Measurements from ENCODE around the gene CCDC61. TPM values are rescaled to one million over a fixed set of nuclear protein-coding genes. Genes with fewer than 3 reads are reported as not detected.

Gene CCDC61
- total RNA-seq, 3 donors from 2014 or later: 16.5 to 25.0 (median 17.6) TPM

GRCh38 chr19:45975306-45976070 is 19.8 kb upstream of the CCDC61 start:
- ATAC-seq: no peak

GRCh38 chr19:45976178-45976577 is 19.1 kb upstream of the CCDC61 start:
- peaks cover 2% of the 10 kb centered on the region for H3K4me1 ChIP-seq (ENCODE audit: low read depth)
- TF ChIP-seq CTCF (IDR thresholded peaks at IDR 0.05): no peak
- no peak overlapping the region for H3K4me3 ChIP-seq
- ATAC-seq (no peak), DNase-seq (no peak)
- H3K9me3 ChIP-seq: no peaks in the 10 kb centered on the region
- intact Hi-C loops (cut with DNase I, micrococcal nuclease): no loop called here
- no peaks in the 10 kb centered on the region for H3K36me3 ChIP-seq (ENCODE audit: low read depth)

More at GRCh38 chr19:45975306-45976070, 19.8 kb upstream of the CCDC61 start:
- TF ChIP-seq CTCF (IDR thresholded peaks at IDR 0.05): no peak
- Histone ChIP-seq H3K4me1 (ENCODE audit: low read depth) (peaks cover 2% of the 10 kb centered on the region), H3K4me3 (no peak overlapping the region), H3K36me3 (ENCODE audit: low read depth) (no peaks in the 10 kb centered on the region), H3K9me3 (no peaks in the 10 kb centered on the region)
- intact Hi-C loops (cut with DNase I, micrococcal nuclease): no loop called here
- DNase-seq: no peak

- Histone ChIP-seq H3K36me3 (ENCODE audit: low read depth) (no peaks in the 10 kb centered on the region), H3K9me3 (no peaks in the 10 kb centered on the region), H3K4me1 (ENCODE audit: low read depth) (no peaks in the 10 kb centered on the region), H3K4me3 (no peak overlapping the region)
- no peak for DNase-seq
- ATAC-seq: no peak
- intact Hi-C loops (cut with DNase I, micrococcal nuclease): no loop called here
- TF ChIP-seq CTCF (IDR thresholded peaks at IDR 0.05): no peak
Measured at GRCh38 chr19:45978156-45978555, 17.1 kb upstream of the CCDC61 start.

- intact Hi-C loops (cut with DNase I, micrococcal nuclease): no loop called here
- no peak for TF ChIP-seq CTCF (IDR thresholded peaks at IDR 0.05)
- H3K36me3 ChIP-seq (ENCODE audit: low read depth): no peaks in the 10 kb centered on the region
- H3K4me3 ChIP-seq: no peak overlapping the region
- no peaks in the 10 kb centered on the region for H3K4me1 ChIP-seq (ENCODE audit: low read depth)
- ATAC-seq (no peak), DNase-seq (no peak)
- H3K9me3 ChIP-seq: no peaks in the 10 kb centered on the region
Measured at GRCh38 chr19:45981350-45981749, 13.9 kb upstream of the CCDC61 start.

GRCh38 chr19:45985321-45985720 is 9.9 kb upstream of the CCDC61 start:
- no peaks in the 10 kb centered on the region for H3K9me3 ChIP-seq
- no peak for TF ChIP-seq CTCF (IDR thresholded peaks at IDR 0.05)
- H3K4me3 ChIP-seq: no peak overlapping the region
- DNase-seq: no peak
- no peaks in the 10 kb centered on the region for H3K4me1 ChIP-seq (ENCODE audit: low read depth)
- intact Hi-C loops (cut with DNase I, micrococcal nuclease): no loop called here
- no peaks in the 10 kb centered on the region for H3K36me3 ChIP-seq (ENCODE audit: low read depth)
- ATAC-seq: no peak
